Endothelial cell of umbilical vein (primary cell): Measurements from ENCODE around the gene SNCB. TPM values are rescaled to one million over a fixed set of nuclear protein-coding genes. Genes with fewer than 3 reads are reported as not detected.

ENCODE experiments used
- BruUV-seq: library from RNA; stranded (reverse); fragments of 400-500 nt; replicated peaks from 2 replicates; lab custom pipeline; 2021; lab: Mats Ljungman, UMichigan
- CTCF ChIA-PET: fragments of 300-600, 350-600 bp; sonication (Branson Sonifier 250); formaldehyde crosslinking; loops from one replicate; lab custom pipeline; 2021; ENCODE audit warnings: antibody characterized with exemption, inconsistent platforms; lab: Charles Lee
- POLR2A ChIA-PET: fragments of 300-600, 350-600 bp; sonication (Branson Sonifier 250); formaldehyde crosslinking; loops from one replicate; lab custom pipeline; 2021; ENCODE audit warnings: antibody characterized with exemption, inconsistent platforms; lab: Charles Lee
- DNase-seq: peaks from one replicate; pipeline ENCODE4 v3.0.0-alpha.2; 2011; ENCODE audit warnings: low read depth, low spot score
- FAIRE-seq: peaks from 2 replicates; lab custom pipeline; 2011; peaks lifted over from hg19 to GRCh38; lab: Jason Lieb, UNC
- H2AFZ ChIP-seq: 2 replicates; pipeline ENCODE4 v1.6.0; 2012; ENCODE audit warnings: low read depth, low read length, control low read depth, inconsistent platforms
- H3K27ac ChIP-seq: 2 replicates; pipeline ENCODE4 v1.5.1; 2011; ENCODE audit warnings: low read depth, mild to moderate bottlenecking, control low read depth, low read length, moderate library complexity; ENCODE audit not compliant: insufficient read depth
- H3K27me3 ChIP-seq, 2 experiments: 2 replicates each; pipeline versions ENCODE4 v1.6.0 to v1.6.1; 2011; ENCODE audit warnings: low read length in 2 of 2, mixed read lengths in 1 of 2; ENCODE audit not compliant: control insufficient read depth in 2 of 2, insufficient read depth in 2 of 2
- H3K36me3 ChIP-seq, 2 experiments: 2 replicates in 1 of 2; 3 replicates in 1 of 2; pipeline ENCODE4 v1.5.1; 2011; ENCODE audit warnings: low read length in 2 of 2, mild to moderate bottlenecking in 1 of 2, moderate library complexity in 1 of 2; ENCODE audit not compliant: control insufficient read depth in 2 of 2, insufficient read depth in 2 of 2; ENCODE audit errors: extremely low read depth in 1 of 2
- H3K4me1 ChIP-seq: 3 replicates; pipeline ENCODE4 v1.5.1; 2011; ENCODE audit warnings: mild to moderate bottlenecking, low read length; ENCODE audit not compliant: control insufficient read depth, insufficient read depth; ENCODE audit errors: extremely low read depth
- H3K4me2 ChIP-seq: 2 replicates; pipeline ENCODE4 v1.6.1; 2011; ENCODE audit warnings: low read length, control low read depth, mixed read lengths; ENCODE audit not compliant: insufficient read depth
- H3K4me3 ChIP-seq, 3 experiments: fragments of 200-600 bp in 1 of 3; sonication (generic), shearing (Covaris generic) in 1 of 3; replicated peaks in 1 of 3; 2 replicates each; pipeline ENCODE4 v1.5.1; 2011 to 2016; ENCODE audit warnings: control low read depth in 3 of 3, low read length in 3 of 3, mild to moderate bottlenecking in 2 of 3, inconsistent platforms in 1 of 3, low read depth in 1 of 3, moderate library complexity in 1 of 3; ENCODE audit not compliant: insufficient read depth in 1 of 3
- H3K79me2 ChIP-seq: 2 replicates; pipeline ENCODE4 v1.6.0; 2012; ENCODE audit warnings: low read length, inconsistent platforms; ENCODE audit not compliant: control insufficient read depth, insufficient read depth
- H3K9ac ChIP-seq: replicated peaks from 2 replicates; pipeline ENCODE3; 2011; ENCODE audit warnings: low read length, control low read depth; ENCODE audit not compliant: insufficient read depth; ENCODE audit errors: extremely low read depth
- H3K9me1 ChIP-seq: replicated peaks from 3 replicates; pipeline ENCODE4 v1.6.0; 2011; ENCODE audit warnings: mild to moderate bottlenecking, low read length; ENCODE audit not compliant: control insufficient read depth, insufficient read depth; ENCODE audit errors: extremely low read depth
- H3K9me3 ChIP-seq: replicated peaks from 2 replicates; pipeline ENCODE4 v1.5.1; 2012; ENCODE audit warnings: low read length, inconsistent platforms; ENCODE audit not compliant: control insufficient read depth, insufficient read depth
- H4K20me1 ChIP-seq: replicated peaks from 2 replicates; pipeline ENCODE3; 2011; ENCODE audit warnings: mild to moderate bottlenecking, low read length; ENCODE audit not compliant: control insufficient read depth, insufficient read depth; ENCODE audit errors: extremely low read depth
- CTCF ChIP-seq, 2 donors: IDR thresholded peaks; 1 replicate in 1 of 2; 2 replicates in 1 of 2; pipeline ENCODE4 v1.5.1; 2011; ENCODE audit warnings: low read length in 2 of 2, mild to moderate bottlenecking in 2 of 2, moderate library complexity in 2 of 2, control low read depth in 1 of 2, inconsistent platforms in 1 of 2, low read depth in 1 of 2; ENCODE audit not compliant: insufficient read depth in 1 of 2; ENCODE audit errors: extremely low read depth in 1 of 2
- EZH2 ChIP-seq: IDR thresholded peaks from 2 replicates; pipeline ENCODE4 v1.6.1; 2012; ENCODE audit warnings: borderline replicate concordance, low read depth, mild to moderate bottlenecking, moderate library complexity, low read length, inconsistent platforms; ENCODE audit not compliant: severe bottlenecking
- FOS ChIP-seq: IDR thresholded peaks from 2 replicates; pipeline ENCODE4 v1.6.1; 2011; ENCODE audit warnings: mild to moderate bottlenecking, low read length, moderate library complexity, borderline replicate concordance; ENCODE audit not compliant: insufficient read depth
- GATA2 ChIP-seq: IDR thresholded peaks from 2 replicates; pipeline ENCODE4 v1.7.0; 2011; ENCODE audit warnings: low read depth, mild to moderate bottlenecking, moderate library complexity, mixed read lengths, low read length; ENCODE audit not compliant: insufficient read length, insufficient read depth
- JUN ChIP-seq: IDR thresholded peaks from 2 replicates; pipeline ENCODE4 v1.6.1; 2011; ENCODE audit warnings: borderline replicate concordance, low read depth; ENCODE audit not compliant: insufficient read length, insufficient read depth
- MAX ChIP-seq: IDR thresholded peaks from 2 replicates; pipeline ENCODE4 v1.6.1; 2011; ENCODE audit not compliant: insufficient read depth, insufficient read length
- MYC ChIP-seq: IDR thresholded peaks from one replicate; pipeline ENCODE4 v1.6.1; 2011; ENCODE audit warnings: mild to moderate bottlenecking, low read depth, low read length
- POLR2A ChIP-seq: IDR thresholded peaks from 2 replicates; pipeline ENCODE4 v1.6.1; 2012; ENCODE audit warnings: low read depth, mild to moderate bottlenecking, control low read depth, low read length
- POLR2AphosphoS5 ChIP-seq: IDR thresholded peaks from 2 replicates; pipeline ENCODE4 v1.6.1; 2012; ENCODE audit warnings: low read depth, mild to moderate bottlenecking, control low read depth, low read length, moderate library complexity; ENCODE audit not compliant: insufficient read depth
- dilution Hi-C: fragments of 300-500 bp; cut with MboI; formaldehyde crosslinking; loops from one replicate; pipeline ENCODE4 v1.15.0; 2019; ENCODE audit warnings: low sequenced_read_pairs; ENCODE audit not compliant: extremely low pct_ligation_motif_present
- intact Hi-C: fragments of 100-400 bp; cut with micrococcal nuclease; formaldehyde crosslinking; loops from one replicate; pipeline ENCODE4 v1.10.0; 2022
- polyA plus RNA-seq, 4 experiments: library from polyadenylated mRNA; depleted of rRNA in 3 of 4; stranded (reverse) in 3 of 4; unstranded in 1 of 4; fragments of >200 nt; gene quantifications; 2 replicates each; pipeline versions ENCODE4 v1.2.1 to v1.2.3, GENCODE V29; 2011 to 2012; ENCODE audit warnings: missing spikeins in 1 of 4
- total RNA-seq: library from RNA; stranded (reverse); gene quantifications from 2 replicates; pipeline ENCODE4 v1.2.3, GENCODE V29; 2021

SNCB gene
- total and polyA plus RNA-seq, 2 donors (not counting 3 experiments of a cell fraction or from before 2014, with no cell fraction given), result 0.08 TPM; not detected in 1

GRCh38 chr5:176675676-176676360 is 45.5 kb upstream of the SNCB start:
- peaks cover 11 to 21% of the 10 kb centered on the region in 2 experiments for H3K27me3 ChIP-seq
- H2AFZ ChIP-seq, result no peak overlapping the region
- POLR2A ChIA-PET, result no interaction called here
- H3K9me1 ChIP-seq, result no peaks in the 10 kb centered on the region
- no peak overlapping the region for H3K27ac ChIP-seq
- H3K9ac ChIP-seq, result no peak overlapping the region
- no peak for TF ChIP-seq MAX
- peak; percentile 46 to 50 for TF ChIP-seq CTCF (IDR thresholded peaks at IDR 0.05; ENCODE audit: extremely low read depth in 1 of 2, insufficient read depth in 1 of 2, low read depth in 1 of 2, low read length in 2 of 2)
- dilution Hi-C loops, result no loop called here
- no peaks in the 10 kb centered on the region for H3K9me3 ChIP-seq
- no peaks in the 10 kb centered on the region for H3K79me2 ChIP-seq
- H3K36me3 ChIP-seq, result no peaks in the 10 kb centered on the region
- CTCF ChIA-PET, result interaction anchor here (1.3 to 1.8 kb wide), 2 partner anchors 15 to 18 kb away, joined by 3 to 8 read pairs; no protein-coding TSS in a partner anchor
- no peaks in the 10 kb centered on the region for H3K4me1 ChIP-seq
- H4K20me1 ChIP-seq, result no peaks in the 10 kb centered on the region
- H3K4me2 ChIP-seq, result no peak overlapping the region
- intact Hi-C loops, result no loop called here
- no peak for FAIRE-seq
- BruUV-seq, result no TSS peak
- DNase-seq, result peak; percentile 7
- H3K4me3 ChIP-seq, result no peak overlapping the region

GRCh38 chr5:176674799-176675198 is 44.5 kb upstream of the SNCB start:
- Histone ChIP-seq H3K4me2 (no peak overlapping the region), H3K4me1 (no peaks in the 10 kb centered on the region), H3K4me3 (no peak overlapping the region), H4K20me1 (no peaks in the 10 kb centered on the region), H3K9me3 (no peaks in the 10 kb centered on the region), H3K9ac (no peak overlapping the region), H3K9me1 (no peaks in the 10 kb centered on the region), H3K27me3 (peaks cover 12% of the 10 kb centered on the region in 2 experiments), H2AFZ (no peak overlapping the region), H3K36me3 (no peaks in the 10 kb centered on the region), H3K27ac (no peak overlapping the region), H3K79me2 (no peaks in the 10 kb centered on the region)
- ChIA-PET POLR2A (no interaction called here), CTCF (no interaction called here)
- DNase-seq, result no peak
- FAIRE-seq, result no peak
- dilution Hi-C loops (no loop called here), intact Hi-C loops (no loop called here)
- BruUV-seq, result no TSS peak
- TF ChIP-seq POLR2A (no peak), MAX (no peak), FOS (no peak), MYC (no peak), POLR2AphosphoS5 (no peak), CTCF (IDR thresholded peaks at IDR 0.05; ENCODE audit: extremely low read depth in 1 of 2, insufficient read depth in 1 of 2, low read depth in 1 of 2, low read length in 2 of 2) (no peak), EZH2 (no peak), JUN (no peak), GATA2 (no peak)
